Karpas-422 (cell line): Measurements from ENCODE around the gene SKP1. TPM values are rescaled to one million over a fixed set of nuclear protein-coding genes. Genes with fewer than 3 reads are reported as not detected.

Source experiments
- DNase-seq: peaks from one replicate; pipeline ENCODE4 v3.0.0-alpha.2; 2015
- H2AFZ ChIP-seq: fragments of 200-600 bp; sonication (generic); 2 replicates; pipeline ENCODE4 v1.6.1; 2014; ENCODE audit warnings: antibody characterized with exemption, low read length, mixed read lengths
- H3K27ac ChIP-seq: fragments of 200-600 bp; sonication (generic); 2 replicates; pipeline ENCODE4 v1.5.1; 2014; ENCODE audit warnings: mild to moderate bottlenecking, low read length, moderate library complexity
- H3K27me3 ChIP-seq: fragments of 200-600 bp; sonication (generic); 2 replicates; pipeline ENCODE4 v1.6.1; 2014; ENCODE audit warnings: low read length, mixed read lengths
- H3K36me3 ChIP-seq: fragments of 200-600 bp; sonication (generic); 2 replicates; pipeline ENCODE4 v1.6.1; 2014; ENCODE audit warnings: low read length, mixed read lengths; ENCODE audit not compliant: insufficient read depth
- H3K4me1 ChIP-seq: fragments of 200-600 bp; sonication (generic); 2 replicates; pipeline ENCODE4 v1.6.1; 2014; ENCODE audit warnings: mild to moderate bottlenecking, low read length, mixed read lengths
- H3K4me2 ChIP-seq: fragments of 200-600 bp; sonication (generic); 2 replicates; pipeline ENCODE4 v1.6.1; 2014; ENCODE audit warnings: low read length, low read depth, mild to moderate bottlenecking; ENCODE audit not compliant: poor library complexity, severe bottlenecking
- H3K4me3 ChIP-seq: fragments of 200-600 bp; sonication (generic); 2 replicates; pipeline ENCODE4 v1.5.1; 2014; ENCODE audit warnings: mild to moderate bottlenecking, antibody characterized with exemption, low read length, mixed read lengths
- H3K79me2 ChIP-seq: fragments of 200-600 bp; sonication (generic); 2 replicates; pipeline ENCODE4 v1.6.1; 2014; ENCODE audit warnings: mild to moderate bottlenecking, low read length, mixed read lengths
- H3K9ac ChIP-seq: fragments of 200-600 bp; sonication (generic); 2 replicates; pipeline ENCODE4 v1.6.0; 2014; ENCODE audit warnings: low read length
- H3K9me2 ChIP-seq: fragments of 200-600 bp; sonication (generic), shearing (Covaris generic); replicated peaks from 2 replicates; pipeline ENCODE4 v1.6.0; 2014; ENCODE audit warnings: mild to moderate bottlenecking, low read length, moderate library complexity; ENCODE audit not compliant: insufficient read depth
- H3K9me3 ChIP-seq: fragments of 300-700, 200-600 bp; sonication (generic); 2 replicates; pipeline ENCODE4 v1.6.1; 2014; ENCODE audit warnings: low read length, mixed read lengths
- H4K20me1 ChIP-seq: fragments of 200-600 bp; sonication (generic); 2 replicates; pipeline ENCODE4 v1.6.1; 2014; ENCODE audit warnings: mild to moderate bottlenecking, antibody characterized with exemption, low read length, low read depth; ENCODE audit not compliant: insufficient read depth
- total RNA-seq: library from RNA; depleted of rRNA; stranded (reverse); fragments of >200 nt; shearing (Covaris generic); gene quantifications from 2 replicates; pipeline ENCODE4 v1.2.3, GENCODE V29; 2014; ENCODE audit warnings: low replicate concordance

The SKP1 gene
- total RNA-seq, 1 experiment from 2014 or later: 210 TPM

DNA sequence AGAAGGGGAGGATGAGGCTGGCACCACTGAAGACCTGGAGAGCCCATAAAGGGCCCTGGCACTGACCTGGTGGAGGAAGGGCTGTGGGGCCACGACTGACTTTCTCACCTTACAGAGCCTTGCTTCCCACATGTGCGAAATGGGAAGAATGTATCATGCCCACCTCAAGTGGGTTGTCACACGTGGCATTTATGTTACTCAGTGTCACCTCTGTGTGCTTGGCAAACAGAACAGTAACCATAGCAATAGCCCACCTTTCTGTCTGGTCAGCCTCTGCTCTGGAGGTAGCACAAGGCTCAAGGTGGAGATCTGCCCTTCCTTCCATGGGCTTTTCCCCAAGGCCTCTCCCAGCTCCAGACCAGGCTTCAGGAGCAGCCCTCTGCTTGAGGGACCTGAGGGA, 45.6 kb downstream of the SKP1 start:
- H3K4me2 ChIP-seq: no peak overlapping the region
- 0 out of 2 replicates have a peak, but pooled peaks cover 2% of the 10 kb centered on the region for H3K79me2 ChIP-seq
- no peaks in the 10 kb centered on the region for H3K4me1 ChIP-seq
- no peak for DNase-seq
- H3K27me3 ChIP-seq: no peaks in the 10 kb centered on the region
- H3K9me2 ChIP-seq: no peaks in the 10 kb centered on the region
- H3K36me3 ChIP-seq: no peaks in the 10 kb centered on the region
- no peak overlapping the region for H3K9ac ChIP-seq
- peaks cover 13% of the 10 kb centered on the region; the same call in 1 of the 2 replicates for H4K20me1 ChIP-seq
- no peak overlapping the region for H3K4me3 ChIP-seq
- no peaks in the 10 kb centered on the region for H3K9me3 ChIP-seq
- no peak overlapping the region for H2AFZ ChIP-seq
- H3K27ac ChIP-seq: no peak overlapping the region

DNA sequence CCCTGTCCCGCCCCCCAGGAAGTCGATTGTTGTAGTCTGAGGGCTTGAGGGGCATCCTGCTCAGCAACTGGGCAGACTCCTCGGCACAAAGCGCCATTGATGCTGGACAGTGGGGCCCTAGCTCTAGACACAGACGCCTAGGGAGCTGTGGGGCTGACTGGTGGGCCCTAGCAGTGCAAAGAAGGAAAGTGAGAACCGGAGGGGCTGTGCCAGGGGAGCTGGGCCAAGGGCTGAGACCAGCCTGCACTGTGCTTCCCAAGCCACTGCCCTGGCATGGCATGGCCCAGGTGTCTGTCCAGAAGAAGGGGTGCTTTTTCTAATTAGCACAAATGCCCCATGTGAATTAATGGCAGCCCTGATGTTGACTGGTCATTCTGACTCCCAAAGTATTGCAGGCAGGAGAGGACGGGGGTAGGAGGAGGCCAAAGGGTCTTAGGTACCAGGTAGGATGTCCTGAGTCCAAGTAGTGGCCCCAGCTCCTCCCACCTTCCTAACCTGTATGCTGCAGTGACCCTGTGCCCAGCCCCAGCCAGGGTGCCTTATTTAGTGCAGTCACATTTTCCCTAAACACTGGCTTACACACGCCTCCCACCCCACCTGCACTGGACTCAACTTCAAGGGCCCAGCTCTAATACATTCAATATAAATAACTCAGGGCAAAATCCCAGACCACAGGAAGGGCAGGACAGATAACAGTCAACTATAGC, 46.4 kb downstream of the SKP1 start:
- Histone ChIP-seq H3K36me3 (no peaks in the 10 kb centered on the region), H3K9me3 (no peaks in the 10 kb centered on the region), H3K9me2 (no peaks in the 10 kb centered on the region), H3K79me2 (0 out of 2 replicates have a peak, but pooled peaks cover 2% of the 10 kb centered on the region), H3K4me2 (no peak overlapping the region), H3K4me3 (no peak overlapping the region), H3K27me3 (no peaks in the 10 kb centered on the region), H2AFZ (no peak overlapping the region), H3K4me1 (peaks cover 3% of the 10 kb centered on the region), H4K20me1 (peaks cover 21% of the 10 kb centered on the region; the same call in 1 of the 2 replicates), H3K9ac (no peak overlapping the region), H3K27ac (no peak overlapping the region)
- DNase-seq: no peak

DNA sequence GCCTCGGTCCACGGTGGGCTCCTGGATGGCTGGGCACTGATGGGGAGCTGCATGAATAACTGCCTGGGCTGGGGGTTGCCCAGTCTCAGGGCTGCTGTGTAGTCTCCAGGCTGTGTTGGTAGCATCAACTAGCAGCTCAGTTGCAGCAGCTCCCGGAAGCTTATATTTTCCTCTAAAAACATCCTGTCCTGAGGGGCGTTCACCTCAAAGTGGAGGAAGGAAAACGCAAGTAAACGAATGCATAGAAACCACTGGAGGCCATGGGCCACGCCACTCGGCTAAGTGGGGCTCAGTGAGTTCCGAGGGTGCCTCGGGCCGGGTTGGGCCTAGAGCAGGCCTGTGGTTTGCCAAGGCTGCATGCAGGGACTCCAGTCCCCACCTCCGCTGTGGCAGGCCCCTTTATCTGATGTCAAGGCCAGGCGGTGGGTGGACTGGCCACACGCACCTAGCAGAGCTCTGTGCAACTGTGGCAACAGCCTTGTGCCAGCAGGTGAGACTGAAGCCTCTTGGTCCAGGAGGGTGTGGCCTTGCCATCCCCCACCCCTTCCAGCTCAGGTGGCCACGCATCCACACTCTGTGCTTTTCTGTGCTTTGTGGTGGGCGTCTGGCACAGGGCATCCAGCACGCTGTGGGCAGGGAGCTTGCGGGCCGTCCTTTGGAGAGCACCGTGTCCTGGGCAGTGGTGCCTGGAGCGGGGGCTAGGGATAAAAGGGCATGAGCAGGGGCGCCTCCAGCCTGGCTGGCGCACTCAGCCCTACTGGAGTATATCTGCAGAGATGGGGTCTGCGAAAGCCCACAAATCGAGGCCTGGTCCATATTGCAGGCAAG, 47.1 kb downstream of the SKP1 start:
- Histone ChIP-seq H3K36me3 (no peaks in the 10 kb centered on the region), H3K27me3 (no peaks in the 10 kb centered on the region), H3K4me3 (no peak overlapping the region), H2AFZ (no peak overlapping the region), H3K9me2 (no peaks in the 10 kb centered on the region), H3K27ac (no peak overlapping the region), H4K20me1 (peaks cover 28% of the 10 kb centered on the region; the same call in 1 of the 2 replicates), H3K9ac (no peak overlapping the region), H3K4me1 (peaks cover 8% of the 10 kb centered on the region), H3K4me2 (no peak overlapping the region), H3K79me2 (no peaks in the 10 kb centered on the region), H3K9me3 (no peaks in the 10 kb centered on the region)
- DNase-seq: no peak

DNA sequence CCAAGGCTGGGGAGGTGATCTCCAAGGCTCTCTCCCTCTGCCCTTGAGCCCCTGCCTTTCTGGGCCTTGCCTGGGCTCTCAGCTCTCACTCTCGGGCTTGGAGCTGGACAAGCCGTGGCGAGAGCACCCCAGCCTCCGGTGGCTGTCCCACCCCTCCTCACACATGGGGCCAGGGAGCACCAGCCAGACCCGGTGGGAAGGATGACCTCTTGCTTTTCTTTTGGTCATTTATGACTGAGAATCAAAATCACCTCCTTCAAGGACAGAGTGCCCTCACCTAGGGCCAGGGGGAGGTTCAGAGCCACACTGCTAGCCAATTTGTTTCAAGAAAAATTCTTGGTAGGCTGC, 48.1 kb downstream of the SKP1 start:
- H3K27me3 ChIP-seq: no peaks in the 10 kb centered on the region
- peaks cover 8% of the 10 kb centered on the region for H3K4me1 ChIP-seq
- peaks cover 31% of the 10 kb centered on the region; the same call in 1 of the 2 replicates for H4K20me1 ChIP-seq
- H3K36me3 ChIP-seq: no peaks in the 10 kb centered on the region
- no peak overlapping the region for H3K4me3 ChIP-seq
- H3K27ac ChIP-seq: no peak overlapping the region
- H2AFZ ChIP-seq: no peak overlapping the region
- no peak overlapping the region for H3K4me2 ChIP-seq
- H3K9me3 ChIP-seq: no peaks in the 10 kb centered on the region
- no peaks in the 10 kb centered on the region for H3K9me2 ChIP-seq
- no peaks in the 10 kb centered on the region for H3K79me2 ChIP-seq
- H3K9ac ChIP-seq: no peak overlapping the region
- DNase-seq: no peak

DNA sequence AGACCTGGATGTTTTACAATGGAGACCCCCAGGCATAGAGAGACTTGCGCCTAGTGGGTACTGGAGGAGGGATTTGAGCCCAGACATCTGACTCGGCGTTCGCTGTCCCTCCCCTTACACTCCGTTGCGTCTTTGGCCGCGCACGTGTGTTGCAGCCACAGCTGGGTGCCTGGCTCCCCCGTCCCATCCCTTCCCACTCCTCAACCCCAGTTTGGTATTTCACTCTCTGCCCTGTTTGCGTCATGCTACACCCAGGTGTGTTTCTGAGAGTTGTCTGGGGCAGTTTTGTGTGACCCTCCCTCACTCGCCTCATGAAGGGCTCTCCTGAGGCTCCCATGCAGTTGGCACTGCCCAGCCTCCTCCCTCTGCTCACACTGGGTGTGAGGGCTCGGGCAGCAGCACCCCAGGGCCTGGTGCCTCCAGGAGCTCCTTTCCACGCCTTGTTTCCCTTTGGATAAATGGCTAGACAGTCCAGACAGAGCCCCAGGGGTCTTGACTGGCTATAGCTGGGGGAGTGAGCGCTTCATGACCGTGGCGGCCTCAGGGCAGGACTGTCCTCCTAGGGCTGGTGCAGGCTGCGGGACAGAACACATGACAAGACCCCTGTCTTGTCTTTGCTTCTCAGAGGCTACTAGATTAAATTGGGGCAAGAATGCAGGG, 48.6 kb downstream of the SKP1 start:
- H3K4me1 ChIP-seq: peaks cover 8% of the 10 kb centered on the region
- peaks cover 31% of the 10 kb centered on the region; the same call in 1 of the 2 replicates for H4K20me1 ChIP-seq
- no peaks in the 10 kb centered on the region for H3K27me3 ChIP-seq
- H3K9me2 ChIP-seq: no peaks in the 10 kb centered on the region
- H3K9me3 ChIP-seq: no peaks in the 10 kb centered on the region
- no peak overlapping the region for H3K4me3 ChIP-seq
- no peaks in the 10 kb centered on the region for H3K36me3 ChIP-seq
- H3K27ac ChIP-seq: no peak overlapping the region
- H3K4me2 ChIP-seq: no peak overlapping the region
- H3K9ac ChIP-seq: no peak overlapping the region
- no peak for DNase-seq
- no peaks in the 10 kb centered on the region for H3K79me2 ChIP-seq
- no peak overlapping the region for H2AFZ ChIP-seq

DNA sequence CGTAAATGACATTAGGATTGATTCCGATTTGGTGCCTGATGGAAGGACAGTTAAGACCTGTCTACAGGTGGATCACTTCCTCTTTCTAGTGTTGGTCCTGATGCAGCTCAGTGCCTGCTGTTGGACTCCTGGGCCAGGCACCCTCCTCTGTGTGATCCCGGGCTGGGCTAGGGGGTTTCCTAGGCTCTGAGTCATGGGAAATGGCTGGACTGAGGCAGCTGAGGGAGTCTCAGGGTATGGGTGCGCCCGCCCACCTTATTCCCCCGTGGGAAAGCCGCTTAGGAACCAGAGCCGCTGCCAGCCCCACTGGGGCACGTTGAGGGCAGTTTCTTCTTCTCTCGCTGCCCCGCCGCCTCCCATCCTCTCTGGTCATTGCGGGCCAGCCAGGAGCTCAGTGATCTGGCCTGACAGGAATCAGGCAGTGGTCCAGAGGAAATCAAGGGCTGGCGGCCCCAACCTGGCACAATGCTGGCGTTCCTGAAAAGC, 49.3 kb downstream of the SKP1 start:
- Histone ChIP-seq H4K20me1 (peaks cover 31% of the 10 kb centered on the region; the same call in 1 of the 2 replicates), H3K27me3 (no peaks in the 10 kb centered on the region), H3K9ac (no peak overlapping the region), H3K4me2 (no peak overlapping the region), H3K4me1 (peaks cover 8% of the 10 kb centered on the region), H3K79me2 (no peaks in the 10 kb centered on the region), H3K4me3 (no peak overlapping the region), H3K36me3 (no peaks in the 10 kb centered on the region), H2AFZ (no peak overlapping the region), H3K9me3 (no peaks in the 10 kb centered on the region), H3K27ac (no peak overlapping the region), H3K9me2 (no peaks in the 10 kb centered on the region)
- DNase-seq: no peak

DNA sequence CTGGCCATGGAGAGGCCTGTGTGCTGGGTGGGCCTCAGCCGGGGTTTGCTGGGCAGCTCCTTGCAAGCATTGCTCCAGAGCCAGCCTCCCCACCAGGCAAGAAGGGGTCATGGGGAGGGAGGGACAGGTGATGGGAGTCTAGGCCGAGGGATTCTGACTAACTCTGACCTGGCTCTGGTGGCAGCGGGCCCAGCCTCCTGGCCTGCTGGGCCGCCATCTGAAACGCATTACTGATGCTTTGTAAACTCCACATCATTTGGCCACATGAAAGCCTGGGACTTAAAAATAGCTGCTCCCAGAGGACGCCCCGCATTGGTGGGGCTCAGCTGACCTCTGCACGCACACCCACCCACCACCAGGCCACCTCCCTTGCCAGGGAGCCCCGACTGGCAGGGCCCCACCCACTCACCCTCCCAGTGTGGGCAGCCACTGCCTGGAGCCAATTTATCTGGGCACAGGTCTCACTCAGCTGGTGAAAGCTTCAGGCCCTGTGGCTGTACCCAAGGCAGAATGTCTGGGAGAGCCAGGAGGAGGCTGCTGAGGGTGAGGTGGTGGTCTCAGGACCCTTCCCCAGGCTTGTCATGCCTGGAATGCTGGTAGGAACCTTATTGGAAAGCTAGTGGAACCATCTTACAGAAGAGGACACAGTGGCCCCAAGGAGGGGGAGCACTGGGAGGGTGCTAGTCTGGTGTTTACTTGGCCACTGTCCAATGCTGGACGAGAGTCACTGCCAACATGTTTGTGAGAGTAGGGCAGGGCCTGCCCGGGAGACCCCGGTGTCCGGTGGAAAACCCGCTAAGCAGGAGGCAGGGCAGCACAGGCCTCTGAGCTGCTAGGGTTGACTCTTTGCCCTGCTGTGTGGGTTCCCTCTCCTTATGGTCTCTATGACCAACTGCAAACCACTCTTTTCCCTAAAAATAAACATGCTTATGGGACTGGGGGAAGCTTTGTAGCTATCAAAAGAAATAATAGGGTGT, 51.4 kb downstream of the SKP1 start:
- no peaks in the 10 kb centered on the region for H3K27me3 ChIP-seq
- H2AFZ ChIP-seq: no peak overlapping the region
- H3K9me3 ChIP-seq: no peaks in the 10 kb centered on the region
- no peak overlapping the region for H3K4me2 ChIP-seq
- peaks cover 8% of the 10 kb centered on the region for H3K4me1 ChIP-seq
- no peaks in the 10 kb centered on the region for H3K9me2 ChIP-seq
- no peak overlapping the region for H3K9ac ChIP-seq
- no peak overlapping the region for H3K27ac ChIP-seq
- H3K36me3 ChIP-seq: no peaks in the 10 kb centered on the region
- no peak for DNase-seq
- no peak overlapping the region for H3K4me3 ChIP-seq
- H3K79me2 ChIP-seq: no peaks in the 10 kb centered on the region
- peaks cover 25% of the 10 kb centered on the region; the same call in 1 of the 2 replicates for H4K20me1 ChIP-seq
